SHP77 treated with DMSO at 0.1 percent for 48 hours (cell line): ENCODE data around the gene RPGR.

ENCODE experiments used
- DNase-seq: peaks from one replicate; lab custom pipeline; 2025; lab: John Stamatoyannopoulos, UW

The RPGR gene

DNA sequence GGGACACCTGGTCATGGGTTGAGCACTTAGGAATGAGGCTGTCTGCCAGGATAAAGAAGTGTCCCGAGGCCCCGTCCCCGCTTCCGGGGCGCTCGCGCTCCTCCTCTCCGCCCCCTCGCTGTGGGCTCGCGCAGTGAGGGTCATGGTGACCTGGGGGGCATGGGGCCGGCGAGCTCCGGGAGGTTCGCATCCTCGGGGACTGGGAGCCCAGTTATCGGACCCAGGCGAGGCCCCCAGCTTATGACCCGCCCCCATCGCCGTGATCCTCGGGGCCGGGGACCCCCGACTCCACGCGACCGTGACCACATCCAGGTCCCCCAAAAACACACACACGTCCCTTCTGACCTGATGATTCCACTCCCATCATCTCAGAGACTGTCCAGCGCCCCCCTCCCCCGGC is 71.3 kb downstream of the RPGR start:
- DNase-seq = no peak

DNA sequence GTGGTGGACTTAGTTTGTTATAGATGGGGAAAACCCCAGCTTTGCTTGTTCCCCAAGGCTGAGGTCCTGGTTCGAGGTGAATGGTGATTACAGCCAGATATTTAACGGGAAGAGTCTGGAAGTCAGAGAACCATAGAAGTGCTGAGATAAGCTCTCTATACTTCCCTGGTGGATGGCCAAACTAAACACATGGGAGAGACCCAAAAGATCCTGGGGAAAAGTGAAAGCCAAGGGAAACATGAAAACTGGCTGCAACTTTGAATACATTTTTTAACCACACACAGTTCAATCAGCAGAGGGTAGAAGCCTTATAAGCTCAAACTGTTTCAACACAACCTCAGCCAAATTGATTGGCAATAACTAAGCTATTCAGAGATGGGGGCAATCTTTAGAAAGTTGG is 77.3 kb downstream of the RPGR start:
- no peak for DNase-seq

DNA sequence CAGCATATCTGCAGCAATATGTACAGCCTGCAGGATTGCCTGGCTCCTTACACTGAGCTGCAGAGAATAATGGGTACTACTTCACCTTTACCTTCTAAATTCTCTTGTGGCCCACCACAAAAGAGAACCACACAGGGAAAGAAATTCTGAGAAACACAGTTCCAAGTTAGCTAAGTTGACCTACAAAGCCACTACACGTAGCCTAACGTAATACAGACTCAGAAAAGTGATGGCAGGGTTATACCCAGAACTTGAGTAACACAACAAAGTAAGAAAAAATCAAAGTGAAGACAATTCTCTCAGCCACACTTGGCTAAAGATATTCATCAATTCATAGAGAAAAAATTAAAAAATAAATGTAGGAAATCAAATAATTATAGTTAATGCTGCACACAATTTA is 80.3 kb downstream of the RPGR start:
- no peak for DNase-seq

DNA sequence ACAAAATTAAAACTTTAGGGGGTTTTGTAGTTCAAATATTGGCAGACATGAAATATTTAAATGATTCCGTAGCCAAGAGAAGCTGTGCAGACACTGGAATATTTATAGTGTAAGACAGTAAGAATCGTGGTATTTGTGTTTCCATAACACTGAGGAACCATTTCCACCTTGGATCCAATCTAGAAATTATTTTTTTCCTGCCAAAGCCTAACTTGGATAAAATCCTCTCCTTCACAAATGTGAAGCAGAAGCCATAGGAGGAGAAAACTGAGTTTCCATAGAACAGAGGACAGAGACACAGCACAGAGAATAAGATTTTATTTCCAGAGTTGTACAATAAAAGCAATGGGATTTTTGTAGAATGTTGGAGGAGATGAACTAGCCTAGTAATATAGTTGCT is 86.8 kb downstream of the RPGR start:
- no peak for DNase-seq

DNA sequence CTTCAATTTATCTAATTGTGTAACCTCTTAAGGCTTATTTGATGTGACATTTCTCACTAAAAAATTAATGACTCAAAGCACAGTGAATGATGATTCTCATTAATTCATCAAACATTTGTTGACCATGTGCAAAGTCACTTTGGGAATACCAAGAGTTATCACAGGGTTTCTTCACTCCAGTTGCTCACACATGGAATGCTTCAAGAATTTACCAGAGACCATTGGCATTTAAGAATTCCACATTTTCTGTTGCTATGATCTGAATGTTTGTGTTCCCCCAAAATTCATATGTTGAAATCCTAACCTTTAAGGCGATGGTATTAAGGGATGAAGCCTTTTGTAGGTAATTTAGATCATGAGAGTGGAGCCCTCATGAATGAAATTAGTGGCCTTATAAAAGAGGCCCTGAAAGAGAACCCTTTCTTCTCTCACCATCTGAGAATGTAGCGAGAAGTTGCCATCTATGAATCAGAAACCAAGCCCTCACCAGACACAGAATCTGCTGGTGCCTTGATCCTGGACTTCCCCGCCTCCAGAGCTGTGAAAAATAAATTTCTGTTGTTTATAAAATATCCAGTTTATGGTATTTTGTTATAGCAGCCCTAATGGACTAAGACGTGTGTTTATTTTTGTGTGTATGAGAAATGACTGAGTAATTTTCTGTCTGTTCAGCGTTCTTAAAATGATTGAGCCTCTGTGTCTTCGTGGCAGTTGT is 90.3 kb downstream of the RPGR start:
- DNase-seq = no peak

DNA sequence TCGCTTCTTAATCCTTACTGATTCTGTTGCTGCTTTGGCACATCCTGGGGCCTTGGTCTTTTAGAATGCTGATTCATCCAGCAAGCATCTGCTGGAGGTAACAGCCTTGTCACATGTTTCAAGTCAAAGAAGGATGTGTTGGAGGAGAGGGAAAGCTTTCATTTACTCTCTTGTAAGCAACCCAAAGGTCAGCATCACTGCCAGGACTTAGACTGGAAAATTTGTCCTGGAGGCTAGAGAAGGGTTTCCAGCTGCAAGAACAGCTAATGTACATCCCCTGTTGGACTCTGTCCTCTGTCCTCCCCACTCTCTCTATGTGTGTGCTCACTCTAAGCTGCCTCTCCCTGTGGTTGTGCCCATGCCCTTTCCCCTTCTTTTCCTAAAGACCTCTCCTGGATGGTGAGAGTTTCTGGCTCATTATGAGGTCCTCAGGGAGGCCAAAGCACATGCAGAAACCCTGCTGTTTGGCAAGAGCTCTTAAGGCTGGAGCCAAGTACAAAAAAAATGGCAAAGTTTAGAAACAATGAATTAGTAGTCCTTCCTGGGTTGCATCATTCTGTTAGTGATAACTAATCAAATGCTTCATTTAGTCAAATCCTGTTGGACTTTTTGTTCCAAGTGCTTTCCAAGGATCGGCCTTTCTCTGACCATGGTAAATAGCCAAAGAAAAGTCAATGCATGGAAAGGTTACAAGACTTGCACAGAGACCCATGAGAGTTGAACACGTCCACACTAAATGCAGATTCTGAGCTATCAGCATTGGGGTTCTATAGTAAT is 93.2 kb downstream of the RPGR start:
- DNase-seq = no peak

DNA sequence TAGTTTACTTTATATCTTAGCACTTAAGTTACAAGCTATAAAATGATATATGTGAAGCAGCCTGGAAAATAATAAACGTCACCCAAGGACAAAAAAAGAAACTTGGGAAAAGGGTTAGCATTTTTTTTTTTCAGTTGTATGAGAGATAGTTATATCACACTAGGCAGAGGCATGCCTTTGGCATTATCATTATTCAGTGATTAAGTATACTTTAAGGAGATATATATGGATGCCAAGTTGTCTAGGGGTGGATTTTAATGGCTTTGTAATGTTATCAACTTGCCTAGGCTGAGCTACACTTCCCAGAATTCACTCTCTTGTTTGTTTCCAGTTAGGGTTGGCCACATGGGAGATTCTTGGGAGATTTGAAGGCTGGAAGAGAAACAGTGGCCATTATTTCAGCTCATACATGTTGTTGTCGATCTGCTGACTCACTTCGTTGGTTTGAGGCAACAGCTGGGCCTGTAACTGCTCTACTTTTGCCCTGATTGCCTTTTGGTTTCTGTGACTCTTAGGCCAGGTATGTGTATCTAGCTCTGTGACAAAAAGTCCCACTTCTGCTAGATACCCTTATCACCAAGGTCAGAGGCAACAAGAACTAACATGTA is 95.1 kb downstream of the RPGR start:
- DNase-seq = no peak

DNA sequence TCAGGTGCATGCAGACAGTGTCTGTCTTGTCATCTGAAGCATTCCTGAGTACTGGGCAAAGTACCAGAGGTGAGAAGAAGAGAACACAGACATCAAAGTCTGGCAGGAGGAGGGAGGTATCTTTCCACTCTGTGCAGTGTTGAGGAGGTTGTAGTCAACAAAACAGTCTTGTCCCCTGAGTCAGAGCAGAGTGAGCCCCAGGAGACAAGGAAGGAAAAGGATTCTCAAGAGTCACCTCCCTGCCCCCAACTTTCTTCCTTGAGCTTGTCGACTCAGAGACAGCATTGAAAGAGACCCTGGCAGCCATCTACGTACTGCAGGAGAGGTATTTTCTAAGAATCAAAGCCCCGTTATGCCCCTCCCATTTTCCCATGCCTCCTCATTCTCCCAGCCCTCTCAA is 102.2 kb downstream of the RPGR start:
- no peak for DNase-seq

DNA sequence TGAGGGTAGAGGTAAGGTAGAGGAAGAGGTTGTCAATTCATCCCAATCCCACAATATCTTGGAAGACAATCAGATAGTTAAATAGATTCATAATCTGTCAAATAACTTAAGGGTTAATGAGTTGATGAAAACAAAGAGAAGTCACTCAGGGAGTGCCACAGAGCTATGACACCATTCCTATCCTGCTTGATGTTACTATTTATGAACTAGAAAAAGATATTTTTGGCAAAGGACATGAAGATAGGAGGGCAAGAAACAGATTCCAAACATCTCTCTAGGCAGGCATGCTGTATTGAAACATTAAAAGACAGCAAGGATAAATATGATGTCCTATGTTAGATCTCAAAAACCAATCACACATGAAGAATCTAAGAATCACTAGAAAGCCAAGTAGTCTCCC is 103.1 kb downstream of the RPGR start:
- no peak for DNase-seq

DNA sequence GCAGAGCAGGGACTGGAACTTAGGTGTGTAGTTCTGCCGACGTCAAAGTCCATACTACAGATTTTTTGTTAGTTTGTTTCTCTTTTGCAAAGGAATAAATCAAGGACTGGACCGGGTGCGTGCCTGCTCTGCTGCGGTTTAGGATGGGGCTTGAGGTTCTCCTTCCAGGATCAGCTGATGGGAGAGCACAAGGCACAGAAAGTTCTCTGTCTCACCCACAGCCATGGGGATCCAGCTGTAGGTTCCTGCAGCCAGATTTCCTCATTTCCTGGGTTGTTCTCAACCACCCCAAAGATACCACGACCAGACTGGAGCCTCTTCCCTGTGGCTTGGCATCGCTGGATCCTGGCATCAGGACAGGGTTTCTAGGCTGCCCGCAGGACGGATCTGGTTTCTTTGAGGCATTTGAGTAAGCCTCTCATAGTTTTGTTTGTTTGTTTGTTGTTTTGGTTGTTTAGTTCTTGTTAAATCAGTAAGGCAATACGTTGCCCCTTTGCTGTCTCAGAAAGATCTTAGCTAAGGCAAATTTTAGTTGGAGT is 105.8 kb downstream of the RPGR start:
- DNase-seq = no peak

DNA sequence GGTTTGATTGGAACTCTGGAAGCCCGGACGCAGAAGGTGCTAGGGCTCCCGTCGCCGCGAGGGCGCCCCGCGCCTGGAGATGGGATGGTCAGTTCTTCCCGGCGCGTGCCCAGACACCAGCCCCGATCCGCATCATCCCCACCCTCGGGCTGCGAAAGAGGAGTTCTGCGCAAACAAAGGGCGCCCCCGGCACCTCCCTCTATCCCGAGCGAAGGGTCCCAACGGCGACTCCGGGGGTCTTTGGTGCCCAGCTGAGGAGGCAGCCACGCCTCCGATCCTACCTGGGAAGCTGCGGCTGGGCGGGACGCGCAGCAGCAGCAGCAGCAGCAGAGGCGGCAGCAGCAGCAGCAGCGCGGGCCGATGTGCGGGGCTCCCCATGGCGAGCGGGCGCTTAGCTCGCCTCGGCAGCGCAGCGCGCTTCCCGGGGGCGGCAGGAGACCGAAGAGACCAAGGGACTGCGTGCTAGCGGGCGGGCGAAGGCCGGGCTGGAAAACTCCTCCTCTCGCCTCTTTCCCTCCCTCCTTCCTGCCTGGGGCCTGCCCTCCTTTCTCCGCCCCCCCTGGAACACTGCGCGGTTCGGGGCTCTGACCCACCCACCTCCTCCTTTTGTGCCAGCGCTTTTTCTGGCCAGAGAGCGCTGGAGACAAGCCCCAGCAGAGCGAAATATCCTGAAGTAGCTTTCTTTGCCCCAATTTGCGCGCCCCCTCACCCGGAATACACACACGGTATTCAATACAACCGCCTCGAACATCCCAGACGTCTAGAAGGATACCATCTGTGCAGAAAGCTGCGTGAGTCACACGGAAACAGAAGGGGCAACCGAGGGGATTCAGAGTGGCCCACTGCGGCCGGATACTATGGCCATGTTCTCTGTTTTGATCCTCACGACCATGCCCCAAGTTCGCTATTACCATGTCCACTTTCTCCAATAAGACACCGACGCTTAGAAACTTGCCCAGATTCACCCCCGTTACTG is 106.6 kb downstream of the RPGR start, which contains the start of gene SRPX:
Gene SRPX (minus strand): TSS at position 457 of the 976 bp plus-strand sequence. CDS start 79 bp downstream, at position 378.
- no peak for DNase-seq

DNA sequence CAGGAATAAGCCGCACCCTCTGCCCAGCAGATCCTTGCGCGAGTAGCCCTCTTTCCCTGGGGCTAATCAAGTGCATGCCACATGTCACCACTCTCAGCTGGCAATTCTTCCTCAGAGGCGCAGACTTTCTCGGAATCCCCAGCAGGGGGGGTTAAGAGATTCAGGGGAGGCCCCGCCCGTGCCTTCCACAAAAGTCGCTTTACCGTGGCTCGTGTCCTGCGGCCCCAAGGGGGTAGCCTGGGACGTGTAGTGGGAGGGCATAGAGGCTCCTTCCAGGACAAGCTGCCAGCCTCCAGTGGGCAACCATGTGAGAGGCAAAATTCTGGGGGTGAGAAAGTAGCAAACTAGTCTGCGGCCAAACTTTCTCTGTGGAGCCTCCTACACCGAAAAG is 107.3 kb downstream of the RPGR start:
- DNase-seq = no peak
